K562 (cell line): ENCODE results near the gene EXTL1. TPM values are rescaled to one million over a fixed set of nuclear protein-coding genes. Genes with fewer than 3 reads are reported as not detected.

ENCODE experiments used
- ARID1B ChIP-seq: fragments of 450-650 bp; IDR thresholded peaks from 2 replicates; pipeline ENCODE4 v1.6.1; 2016; ENCODE audit warnings: antibody characterized with exemption, mild to moderate bottlenecking, inconsistent platforms
- CC2D1A ChIP-seq: fragments of 450-650 bp; IDR thresholded peaks from 2 replicates; pipeline ENCODE4 v1.6.1; 2017; ENCODE audit warnings: mild to moderate bottlenecking
- CHD1 ChIP-seq: fragments of 200-600 bp; sonication (generic); IDR thresholded peaks from one replicate; pipeline ENCODE4 v1.6.1; 2012; ENCODE audit warnings: mild to moderate bottlenecking, moderate library complexity, low read length, inconsistent platforms
- CREB3 ChIP-seq: fragments of 450-650 bp; conservative IDR thresholded peaks from 2 replicates; pipeline ENCODE4 v1.6.1; 2016; ENCODE audit warnings: missing genetic modification characterization, low read depth, mild to moderate bottlenecking, missing compliant biosample characterization, moderate library complexity
- EWSR1 ChIP-seq: fragments of 450-650 bp; IDR thresholded peaks from 2 replicates; pipeline ENCODE4 v1.6.1; 2018; ENCODE audit warnings: borderline replicate concordance, mild to moderate bottlenecking, low read depth, moderate library complexity; ENCODE audit not compliant: partially characterized antibody
- HDAC1 ChIP-seq, 2 experiments: fragments of 450-650 bp; IDR thresholded peaks; 2 replicates each; pipeline ENCODE4 v1.6.1; 2016 to 2017; ENCODE audit warnings: inconsistent platforms in 1 of 2, mild to moderate bottlenecking in 1 of 2, moderate library complexity in 1 of 2
- HDAC6 ChIP-seq: IDR thresholded peaks from 2 replicates; pipeline ENCODE4 v1.6.1; 2012; ENCODE audit warnings: low read depth, mild to moderate bottlenecking, control low read depth, inconsistent platforms, low read length, moderate library complexity
- HEY1 ChIP-seq: fragments of 250-450 bp; sonication (Bioruptor Pico); IDR thresholded peaks from 2 replicates; pipeline ENCODE4 v1.5.0; 2020; ENCODE audit warnings: mild to moderate bottlenecking, moderate library complexity, borderline replicate concordance
- HMGN3 ChIP-seq: IDR thresholded peaks from 2 replicates; pipeline ENCODE4 v1.6.1; 2011; ENCODE audit warnings: borderline replicate concordance, low read depth, mild to moderate bottlenecking, mixed read lengths, low read length; ENCODE audit not compliant: insufficient read length; ENCODE audit errors: extremely low read depth
- KLF1 ChIP-seq: fragments of 450-650 bp; IDR thresholded peaks from 2 replicates; pipeline ENCODE4 v1.6.1; 2016; ENCODE audit warnings: missing genetic modification characterization, missing compliant biosample characterization
- LARP7 ChIP-seq: fragments of 450-650 bp; IDR thresholded peaks from 2 replicates; pipeline ENCODE4 v1.6.1; 2016
- LEF1 ChIP-seq: fragments of 450-650 bp; IDR thresholded peaks from 2 replicates; pipeline ENCODE4 v1.6.1; 2016; ENCODE audit warnings: mild to moderate bottlenecking
- MCM3 ChIP-seq: fragments of 450-650 bp; IDR thresholded peaks from 2 replicates; pipeline ENCODE4 v1.6.1; 2016
- MEIS2 ChIP-seq: fragments of 450-650 bp; IDR thresholded peaks from 2 replicates; pipeline ENCODE4 v1.6.1; 2014; ENCODE audit warnings: mild to moderate bottlenecking; ENCODE audit not compliant: partially characterized antibody
- PCBP2 ChIP-seq: fragments of 200-400 bp; formaldehyde crosslinking; IDR thresholded peaks from 2 replicates; pipeline ENCODE4 v1.6.1; 2018; ENCODE audit warnings: low read length, low read depth, mild to moderate bottlenecking, moderate library complexity; ENCODE audit not compliant: poor library complexity, severe bottlenecking
- PURB ChIP-seq: sonication (generic); formaldehyde crosslinking; IDR thresholded peaks from 2 replicates; pipeline ENCODE4 v1.9.0; 2021; ENCODE audit warnings: low read depth, mild to moderate bottlenecking, missing genetic modification reagents
- RFX5 ChIP-seq: IDR thresholded peaks from 2 replicates; pipeline ENCODE4 v1.6.1; 2011; ENCODE audit warnings: low read depth, mild to moderate bottlenecking, improper control_type of control experiment, low read length
- RFX7 ChIP-seq: fragments of 250-450 bp; sonication (Bioruptor Pico); IDR thresholded peaks from 2 replicates; pipeline ENCODE4 v1.5.1; 2021; ENCODE audit warnings: mild to moderate bottlenecking
- SP2 ChIP-seq: IDR thresholded peaks from 2 replicates; pipeline ENCODE4 v1.6.1; 2011; ENCODE audit warnings: mild to moderate bottlenecking, low read depth, low read length, moderate library complexity; ENCODE audit not compliant: poor library complexity, severe bottlenecking; ENCODE audit errors: extremely low read depth
- ZBTB7A ChIP-seq: IDR thresholded peaks from 2 replicates; pipeline ENCODE4 v1.6.1; 2011; ENCODE audit warnings: low read depth, mild to moderate bottlenecking, low read length, moderate library complexity, borderline replicate concordance; ENCODE audit not compliant: control insufficient read depth
- ZEB2 ChIP-seq: fragments of 450-650 bp; IDR thresholded peaks from 2 replicates; pipeline ENCODE4 v1.6.1; 2016
- ZFP1 ChIP-seq: fragments of 450-650 bp; formaldehyde crosslinking; IDR thresholded peaks from 2 replicates; pipeline ENCODE4 v1.4.0; 2020; ENCODE audit warnings: mild to moderate bottlenecking, mixed read lengths
- ZFPM2 ChIP-seq: fragments of 250-450 bp; sonication (Bioruptor Pico); IDR thresholded peaks from 2 replicates; pipeline ENCODE4 v1.5.1; 2022; ENCODE audit warnings: mild to moderate bottlenecking
- ZFX ChIP-seq: sonication (generic); formaldehyde crosslinking; IDR thresholded peaks from 2 replicates; pipeline ENCODE4 v1.8.0; 2022; ENCODE audit warnings: mild to moderate bottlenecking, missing genetic modification reagents, moderate library complexity
- ZNF165 ChIP-seq: fragments of 250-450 bp; sonication (Bioruptor Pico); IDR thresholded peaks from 2 replicates; pipeline ENCODE4 v1.4.0; 2020; ENCODE audit warnings: borderline replicate concordance
- ZNF232 ChIP-seq: sonication (generic); formaldehyde crosslinking; IDR thresholded peaks from 2 replicates; pipeline ENCODE4 v1.8.0; 2022; ENCODE audit warnings: mild to moderate bottlenecking, missing genetic modification reagents
- ZNF696 ChIP-seq: fragments of 250-450 bp; sonication (Bioruptor Pico); conservative IDR thresholded peaks from 2 replicates; pipeline ENCODE4 v1.4.0; 2020; ENCODE audit warnings: mild to moderate bottlenecking, moderate library complexity
- polyA plus RNA-seq, 8 experiments: library from polyadenylated mRNA; depleted of rRNA in 4 of 8; stranded (reverse) in 5 of 8; unstranded in 3 of 8; fragments of >200 nt; fragmentation: Nextera tagmentation in 2 of 8; fragmentation: Illumina TruSeq in 1 of 8; extraction: Ambion mirVana in 2 of 8; extraction: Trizol in 1 of 8; gene quantifications; 2 replicates each; pipeline versions ENCODE4 v1.2.1 to v1.2.3, GENCODE V29; 2011 to 2014; ENCODE audit warnings: inconsistent platforms in 1 of 8, missing spikeins in 1 of 8
- total RNA-seq, 7 experiments: library from RNA; depleted of rRNA in 6 of 7; stranded (reverse); fragments of >200 nt in 6 of 7; fragmentation: Illumina TruSeq in 2 of 7; extraction: Trizol in 2 of 7; gene quantifications; 2 replicates each; pipeline versions ENCODE4 v1.2.1 to v1.2.3, GENCODE V29; 2011 to 2021; ENCODE audit warnings: low replicate concordance in 1 of 7
- TF ChIP-seq, protein P1 (sequence below): IDR thresholded peaks from 3 replicates; pipeline ENCODE4 v1.6.1; 2011; ENCODE audit warnings: borderline replicate concordance, mild to moderate bottlenecking; ENCODE audit not compliant: insufficient read length, insufficient read depth

Gene EXTL1
- total and polyA plus RNA-seq, 9 of the 15 experiments (the other 6 are each of a cell fraction or from before 2014, with no cell fraction given): 0.04 to 0.23 (median 0.08) TPM; not detected in 3

GRCh38 chr1:26070296-26070962, 48.9 kb downstream of the EXTL1 start (continued):
- TF ChIP-seq ARID1B: peak; percentile 100
- no peak for TF ChIP-seq ZNF165
- TF ChIP-seq PCBP2: no peak
- no peak for TF ChIP-seq KLF1 (tag)
- TF ChIP-seq EWSR1: no peak
- peak; percentile 79 for TF ChIP-seq MEIS2
- peak; percentile 94; the same call in 1 of the 2 replicates for TF ChIP-seq CC2D1A
- no peak for TF ChIP-seq SP2
- peak; percentile 49; the same call in 1 of the 2 replicates for TF ChIP-seq ZFX
- TF ChIP-seq HEY1 (CRISPR knock-in tag): no peak
- TF ChIP-seq LEF1: peak; percentile 97
- TF ChIP-seq ZNF696: no peak
- no peak for TF ChIP-seq RFX5
- peak; percentile 56 for TF ChIP-seq HMGN3
- TF ChIP-seq, protein P1, sequence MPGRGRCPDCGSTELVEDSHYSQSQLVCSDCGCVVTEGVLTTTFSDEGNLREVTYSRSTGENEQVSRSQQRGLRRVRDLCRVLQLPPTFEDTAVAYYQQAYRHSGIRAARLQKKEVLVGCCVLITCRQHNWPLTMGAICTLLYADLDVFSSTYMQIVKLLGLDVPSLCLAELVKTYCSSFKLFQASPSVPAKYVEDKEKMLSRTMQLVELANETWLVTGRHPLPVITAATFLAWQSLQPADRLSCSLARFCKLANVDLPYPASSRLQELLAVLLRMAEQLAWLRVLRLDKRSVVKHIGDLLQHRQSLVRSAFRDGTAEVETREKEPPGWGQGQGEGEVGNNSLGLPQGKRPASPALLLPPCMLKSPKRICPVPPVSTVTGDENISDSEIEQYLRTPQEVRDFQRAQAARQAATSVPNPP: no peak
- no peak for TF ChIP-seq ZBTB7A
- no peak for TF ChIP-seq ZFPM2 (CRISPR knock-in tag)
- TF ChIP-seq HDAC6: no peak
- TF ChIP-seq LARP7: no peak; the same call in 1 of the 2 replicates
- no peak for TF ChIP-seq RFX7 (CRISPR knock-in tag)
- peak in 1 of 2 experiments; percentile 84; a peak in 3 of 4 replicates for TF ChIP-seq HDAC1 (IDR thresholded peaks at IDR 0.05)
- no peak for TF ChIP-seq ZNF232 (CRISPR knock-in tag)
- TF ChIP-seq ZEB2: peak; percentile 97
- peak; percentile 88; the same call in 1 of the 2 replicates for TF ChIP-seq CREB3
- TF ChIP-seq ZFP1 (CRISPR knock-in tag): no peak
- TF ChIP-seq PURB (CRISPR knock-in tag): no peak
- no peak for TF ChIP-seq MCM3
- no peak for TF ChIP-seq CHD1
